Gastrocnemius medialis (tissue), 4 donors: ENCODE results near the gene MAD1L1. TPM values are rescaled to one million over a fixed set of nuclear protein-coding genes. Genes with fewer than 3 reads are reported as not detected.

ENCODE experiments used
- ATAC-seq, 2 donors: fragments of 150-250 bp; one replicate each; pipeline ENCODE4 v1.9.1; 2016
- DNase-seq, 2 donors: peaks; one replicate each; pipeline ENCODE4 v3.0.0-alpha.2; 2019
- H3K27ac ChIP-seq, 4 donors: fragments of 200-600 bp; sonication (generic); 1 replicate in 1 of 4; 2 replicates in 3 of 4; pipeline ENCODE4 v1.5.1; 2016 to 2018; ENCODE audit warnings: mild to moderate bottlenecking in 2 of 4, moderate library complexity in 1 of 4
- H3K27me3 ChIP-seq, 3 donors: fragments of 200-600 bp; sonication (generic) in 2 of 3; 1 replicate in 1 of 3; 2 replicates in 2 of 3; pipeline versions ENCODE4 v1.5.1 to v1.6.0; 2016 to 2019; ENCODE audit warnings: mild to moderate bottlenecking in 1 of 3, moderate library complexity in 1 of 3
- H3K36me3 ChIP-seq, 2 donors: fragments of 200-600 bp; sonication (generic) in 1 of 2; one replicate each; pipeline ENCODE4 v1.5.1; 2017 to 2018
- H3K4me1 ChIP-seq, 2 donors: fragments of 200-600 bp; sonication (generic) in 1 of 2; one replicate each; pipeline ENCODE4 v1.5.1; 2016 to 2017; ENCODE audit warnings: mild to moderate bottlenecking in 2 of 2
- H3K4me3 ChIP-seq, 4 donors: fragments of 200-600 bp; sonication (generic) in 3 of 4; 1 replicate in 1 of 4; 2 replicates in 3 of 4; pipeline ENCODE4 v1.5.1; 2016 to 2019; ENCODE audit warnings: mild to moderate bottlenecking in 2 of 4
- H3K9me3 ChIP-seq, 3 donors: fragments of 200-600 bp; sonication (generic) in 2 of 3; 1 replicate in 1 of 3; 2 replicates in 2 of 3; pipeline ENCODE4 v1.5.1; 2016 to 2019
- CTCF ChIP-seq, 5 experiments: fragments of 450-650 bp in 3 of 5; fragments of 200-600 bp in 2 of 5; sonication (generic) in 2 of 5; IDR thresholded peaks in 4 of 5; conservative IDR thresholded peaks in 1 of 5; 1 replicate in 4 of 5; 2 replicates in 1 of 5; pipeline ENCODE4 v1.5.1; 2016 to 2019; ENCODE audit warnings: antibody characterized with exemption in 5 of 5, mild to moderate bottlenecking in 3 of 5, moderate library complexity in 3 of 5
- POLR2A ChIP-seq, 2 donors: fragments of 450-650 bp; IDR thresholded peaks; one replicate each; pipeline ENCODE4 v1.6.1; 2017; ENCODE audit warnings: antibody characterized with exemption in 2 of 2, mild to moderate bottlenecking in 2 of 2, moderate library complexity in 2 of 2
- in situ Hi-C, 4 donors: fragments of 200-750 bp; cut with MboI; loops; one replicate each; pipeline versions ENCODE4 v1.15.0 to v1.8.0; 2017; ENCODE audit warnings: low sequenced_read_pairs in 4 of 4
- intact Hi-C: fragments of 100-400 bp; cut with DNase I; formaldehyde crosslinking; loops from one replicate; pipeline ENCODE4 v1.15.1; 2023; ENCODE audit warnings: low total_unique reads
- total RNA-seq, 4 donors: library from RNA; depleted of rRNA; stranded (reverse); fragments of >200 nt; gene quantifications; one replicate each; pipeline versions ENCODE4 v1.1.0 to v1.2.3, GENCODE V29; 2016

The MAD1L1 gene
- total RNA-seq, 4 donors from 2014 or later = 19.7 to 32.4 (median 22.7) TPM

GRCh38 chr7:1928645-1929348 lies 303.9 kb downstream of the MAD1L1 start:
- ATAC-seq (no peak), DNase-seq (no peak)
- H3K9me3 ChIP-seq = no peaks in the 10 kb centered on the region
- intact Hi-C loops = no loop called here
- in situ Hi-C loops = no loop called here
- H3K4me1 ChIP-seq = no peaks in the 10 kb centered on the region
- H3K4me3 ChIP-seq = no peak overlapping the region
- no peak overlapping the region for H3K27ac ChIP-seq
- TF ChIP-seq POLR2A (IDR thresholded peaks at IDR 0.05) (no peak), CTCF (IDR thresholded peaks at IDR 0.05 in 4 of 5, conservative IDR thresholded peaks at IDR 0.05 in 1 of 5) (no peak)
- no peaks in the 10 kb centered on the region for H3K27me3 ChIP-seq
- H3K36me3 ChIP-seq = no peaks in the 10 kb centered on the region

DNA sequence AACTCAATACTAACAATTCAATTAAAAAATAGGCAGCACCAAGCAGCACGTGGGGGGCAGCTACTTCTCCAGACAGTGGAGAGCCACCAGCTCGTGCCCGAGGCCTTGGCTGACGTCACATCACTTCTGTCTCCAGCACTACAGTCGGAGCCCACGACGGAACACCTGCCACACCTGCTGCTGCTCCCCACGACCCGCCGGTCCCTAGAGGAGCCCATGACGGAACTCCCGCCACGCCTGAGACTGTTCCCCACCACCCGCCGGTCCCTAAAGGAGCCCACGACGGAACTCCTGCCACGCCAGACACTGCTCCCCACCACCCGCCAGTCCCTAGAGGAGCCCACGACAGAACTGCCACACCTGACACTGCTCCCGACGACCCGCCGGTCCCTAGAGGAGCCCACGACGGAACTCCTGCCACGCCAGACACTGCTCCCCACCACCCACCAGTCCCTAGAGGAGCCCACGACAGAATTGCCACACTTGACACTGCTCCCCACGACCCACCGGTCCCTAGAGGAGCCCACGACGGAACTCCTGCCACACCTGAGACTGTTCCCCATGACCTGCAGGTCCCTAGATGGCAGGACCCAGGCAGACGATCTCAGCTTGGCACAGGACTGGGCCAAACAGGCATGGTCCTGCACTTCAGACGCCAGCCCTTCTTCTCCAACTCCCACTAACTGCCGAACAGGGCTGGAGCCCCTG lies 304.7 kb downstream of the MAD1L1 start:
- no peak for ATAC-seq
- DNase-seq = no peak
- in situ Hi-C loops (no loop called here), intact Hi-C loops (no loop called here)
- Histone ChIP-seq H3K36me3 (no peaks in the 10 kb centered on the region), H3K9me3 (no peaks in the 10 kb centered on the region), H3K27ac (no peak overlapping the region), H3K27me3 (no peaks in the 10 kb centered on the region), H3K4me1 (no peaks in the 10 kb centered on the region), H3K4me3 (no peak overlapping the region)
- TF ChIP-seq POLR2A (IDR thresholded peaks at IDR 0.05) = no peak
- no peak for TF ChIP-seq CTCF (IDR thresholded peaks at IDR 0.05 in 4 of 5, conservative IDR thresholded peaks at IDR 0.05 in 1 of 5)

- TF ChIP-seq CTCF (IDR thresholded peaks at IDR 0.05 in 4 of 5, conservative IDR thresholded peaks at IDR 0.05 in 1 of 5) (no peak), POLR2A (IDR thresholded peaks at IDR 0.05) (no peak)
- intact Hi-C loops = no loop called here
- no peaks in the 10 kb centered on the region for H3K4me1 ChIP-seq
- ATAC-seq = no peak
- H3K27me3 ChIP-seq = no peaks in the 10 kb centered on the region
- no peaks in the 10 kb centered on the region for H3K36me3 ChIP-seq
- no peaks in the 10 kb centered on the region for H3K9me3 ChIP-seq
- in situ Hi-C loops = no loop called here
- no peak overlapping the region for H3K4me3 ChIP-seq
- no peak overlapping the region for H3K27ac ChIP-seq
- no peak for DNase-seq
Measured at GRCh38 chr7:1926908-1927306, 305.8 kb downstream of the MAD1L1 start.

GRCh38 chr7:1925973-1926907 lies 306.5 kb downstream of the MAD1L1 start:
- H3K9me3 ChIP-seq = no peaks in the 10 kb centered on the region
- intact Hi-C loops = no loop called here
- no peaks in the 10 kb centered on the region for H3K36me3 ChIP-seq
- in situ Hi-C loops = no loop called here
- no peaks in the 10 kb centered on the region for H3K4me1 ChIP-seq
- DNase-seq (no peak), ATAC-seq (no peak)
- TF ChIP-seq POLR2A (IDR thresholded peaks at IDR 0.05) (no peak), CTCF (IDR thresholded peaks at IDR 0.05 in 4 of 5, conservative IDR thresholded peaks at IDR 0.05 in 1 of 5) (no peak)
- H3K4me3 ChIP-seq = no peak overlapping the region
- H3K27ac ChIP-seq = no peak overlapping the region
- H3K27me3 ChIP-seq = no peaks in the 10 kb centered on the region
